ENCODE measurements around the gene SCYGR7.

Gene SCYGR7

GRCh38 chr2:227759411-227760118, 31.4 kb downstream of the SCYGR7 start:
- no peak overlapping the region for H3K4me3 ChIP-seq (ENCODE audit: low read depth, low read length)
- no peak for TF ChIP-seq CTCF (IDR thresholded peaks at IDR 0.05; ENCODE audit: borderline replicate concordance, insufficient read depth, low read depth, low read length)

GRCh38 chr2:227761740-227762476, 33.8 kb downstream of the SCYGR7 start:
- TF ChIP-seq CTCF (IDR thresholded peaks at IDR 0.05; ENCODE audit: borderline replicate concordance, insufficient read depth, low read depth, low read length): no peak
- no peak overlapping the region for H3K4me3 ChIP-seq (ENCODE audit: low read depth, low read length)

GRCh38 chr2:227765788-227766372, 37.7 kb downstream of the SCYGR7 start:
- no peak overlapping the region for H3K4me3 ChIP-seq (ENCODE audit: low read depth, low read length)
- no peak for TF ChIP-seq CTCF (IDR thresholded peaks at IDR 0.05; ENCODE audit: borderline replicate concordance, insufficient read depth, low read depth, low read length)

GRCh38 chr2:227766373-227766883, 38.3 kb downstream of the SCYGR7 start:
- no peak overlapping the region for H3K4me3 ChIP-seq (ENCODE audit: low read depth, low read length)
- peak; percentile 78 for TF ChIP-seq CTCF (IDR thresholded peaks at IDR 0.05; ENCODE audit: borderline replicate concordance, insufficient read depth, low read depth, low read length)

- no peak overlapping the region for H3K4me3 ChIP-seq (ENCODE audit: low read depth, low read length)
- no peak for TF ChIP-seq CTCF (IDR thresholded peaks at IDR 0.05; ENCODE audit: borderline replicate concordance, insufficient read depth, low read depth, low read length)
Observed at GRCh38 chr2:227767830-227768229, 39.7 kb downstream of the SCYGR7 start.

- H3K4me3 ChIP-seq (ENCODE audit: low read depth, low read length): no peak overlapping the region
- no peak for TF ChIP-seq CTCF (IDR thresholded peaks at IDR 0.05; ENCODE audit: borderline replicate concordance, insufficient read depth, low read depth, low read length)
Observed at GRCh38 chr2:227772197-227772661, 44.1 kb downstream of the SCYGR7 start.

All from GM12875 (cell line).